Immature natural killer cell (primary cell): ENCODE data around the gene PPP1R11. TPM values are rescaled to one million over a fixed set of nuclear protein-coding genes. Genes with fewer than 3 reads are reported as not detected.

Experiments
- DNase-seq, 3 donors: peaks; one replicate each; pipeline ENCODE4 v3.0.0; 2022; ENCODE audit warnings: mixed read lengths in 1 of 3
- H3K27ac Mint-ChIP-seq, 6 donors: one replicate each; pipeline ENCODE4 v1.8.0; 2020; ENCODE audit warnings: mixed read lengths in 6 of 6, mild to moderate bottlenecking in 5 of 6, inconsistent platforms in 4 of 6, moderate library complexity in 3 of 6
- H3K27me3 Mint-ChIP-seq, 3 donors: one replicate each; pipeline ENCODE4 v1.8.0; 2020 to 2021; ENCODE audit warnings: low read depth in 3 of 3, mild to moderate bottlenecking in 3 of 3, mixed read lengths in 3 of 3, moderate library complexity in 3 of 3, inconsistent platforms in 1 of 3
- H3K36me3 Mint-ChIP-seq, 3 donors: one replicate each; pipeline ENCODE4 v1.8.0; 2020; ENCODE audit warnings: mixed read lengths in 3 of 3, inconsistent platforms in 2 of 3, mild to moderate bottlenecking in 2 of 3
- H3K4me1 Mint-ChIP-seq, 2 donors: one replicate each; pipeline ENCODE4 v1.8.0; 2020; ENCODE audit warnings: inconsistent platforms in 2 of 2, mild to moderate bottlenecking in 2 of 2, mixed read lengths in 2 of 2, moderate library complexity in 1 of 2
- H3K4me3 Mint-ChIP-seq, 5 donors: one replicate each; pipeline ENCODE4 v1.8.0; 2020; ENCODE audit warnings: mild to moderate bottlenecking in 5 of 5, mixed read lengths in 5 of 5, inconsistent platforms in 3 of 5, moderate library complexity in 3 of 5
- H3K9me3 Mint-ChIP-seq, 6 donors: one replicate each; pipeline ENCODE4 v1.8.0; 2020; ENCODE audit warnings: mild to moderate bottlenecking in 6 of 6, mixed read lengths in 6 of 6, inconsistent platforms in 4 of 6, moderate library complexity in 3 of 6
- polyA plus RNA-seq, 3 donors: library from polyadenylated mRNA; unstranded; fragments of 300-500 nt; fragmentation: Illumina TruSeq; gene quantifications; one replicate each; pipeline ENCODE4 v1.2.3, GENCODE V29; 2021

PPP1R11 gene
- polyA plus RNA-seq, 3 donors from 2014 or later, result 72.9 to 129 (median 98.8) TPM

DNA sequence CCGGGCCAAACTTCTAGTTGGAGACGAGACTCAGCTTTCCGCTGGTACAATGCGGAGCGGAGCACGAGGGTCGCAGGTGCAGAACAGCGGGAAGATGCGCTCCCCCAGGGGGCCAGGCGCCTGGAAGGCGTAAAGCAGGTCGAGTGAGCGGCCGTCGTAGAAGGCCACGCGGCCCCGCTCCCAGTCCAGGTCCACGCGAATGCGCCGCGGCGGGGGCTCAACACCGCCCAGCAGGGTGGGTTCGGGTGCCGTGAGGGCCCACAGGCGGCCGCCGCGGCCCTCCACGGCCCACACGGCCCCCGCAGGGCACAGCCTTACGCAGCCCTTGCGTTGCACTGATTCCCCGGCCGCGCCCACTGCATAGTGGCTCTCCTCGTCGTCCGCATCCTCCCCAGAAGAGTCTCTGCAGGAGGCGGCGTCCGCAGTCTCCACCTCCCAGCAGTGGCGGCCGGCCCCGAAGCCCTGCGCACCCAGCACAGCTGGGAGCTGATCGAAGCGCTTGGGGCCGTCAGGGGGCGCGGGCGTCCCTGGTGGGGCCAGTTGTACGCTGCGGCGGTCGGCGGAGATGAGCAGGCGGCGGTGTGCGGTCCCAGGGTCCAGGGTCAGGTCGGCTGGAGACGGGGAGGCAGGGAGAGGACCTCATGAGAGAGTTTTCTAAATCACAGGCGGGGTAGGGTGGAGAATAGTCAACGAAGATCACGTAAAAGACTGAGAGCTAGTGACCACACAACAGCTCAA, 4.3 kb downstream of the PPP1R11 start:
- Mint-ChIP-seq H3K36me3 (peaks cover 30 to 57% (median 41%) of the 10 kb centered on the region in 3 donors), H3K4me3 (peak overlapping the region in 3 of 5 donors; percentile 25 to 69 (median 45)), H3K9me3 (peaks cover 0 to 1% (median 0%) of the 10 kb centered on the region in 6 donors), H3K27ac (peak overlapping the region in 2 of 6 donors; percentile 21 to 24), H3K27me3 (peaks cover 16 to 41% (median 30%) of the 10 kb centered on the region in 3 donors), H3K4me1 (peaks cover 53 to 64% of the 10 kb centered on the region in 2 donors)
- peak in 2 of 3 donors; percentile 22 to 24 for DNase-seq

GRCh38 chr6:30071858-30072257, 4.9 kb downstream of the PPP1R11 start:
- Mint-ChIP-seq H3K4me1 (peaks cover 47 to 61% of the 10 kb centered on the region in 2 donors), H3K9me3 (peaks cover 0 to 1% (median 0%) of the 10 kb centered on the region in 6 donors), H3K36me3 (peaks cover 30 to 57% (median 41%) of the 10 kb centered on the region in 3 donors), H3K4me3 (peak overlapping the region in 3 of 5 donors; percentile 25 to 45 (median 27)), H3K27ac (peak overlapping the region in 2 of 6 donors; percentile 21 to 24), H3K27me3 (peaks cover 15 to 42% (median 33%) of the 10 kb centered on the region in 3 donors)
- no peak for DNase-seq

- Mint-ChIP-seq H3K4me1 (peaks cover 31 to 54% of the 10 kb centered on the region in 2 donors), H3K27ac (no peak overlapping the region), H3K4me3 (no peak overlapping the region), H3K9me3 (peaks cover 0 to 1% (median 0%) of the 10 kb centered on the region in 6 donors), H3K36me3 (peaks cover 19 to 44% (median 27%) of the 10 kb centered on the region in 3 donors), H3K27me3 (peaks cover 12 to 43% (median 30%) of the 10 kb centered on the region in 3 donors)
- no peak for DNase-seq
These were observed 6.7 kb downstream of the PPP1R11 start for GRCh38 chr6:30073489-30074235.

DNA sequence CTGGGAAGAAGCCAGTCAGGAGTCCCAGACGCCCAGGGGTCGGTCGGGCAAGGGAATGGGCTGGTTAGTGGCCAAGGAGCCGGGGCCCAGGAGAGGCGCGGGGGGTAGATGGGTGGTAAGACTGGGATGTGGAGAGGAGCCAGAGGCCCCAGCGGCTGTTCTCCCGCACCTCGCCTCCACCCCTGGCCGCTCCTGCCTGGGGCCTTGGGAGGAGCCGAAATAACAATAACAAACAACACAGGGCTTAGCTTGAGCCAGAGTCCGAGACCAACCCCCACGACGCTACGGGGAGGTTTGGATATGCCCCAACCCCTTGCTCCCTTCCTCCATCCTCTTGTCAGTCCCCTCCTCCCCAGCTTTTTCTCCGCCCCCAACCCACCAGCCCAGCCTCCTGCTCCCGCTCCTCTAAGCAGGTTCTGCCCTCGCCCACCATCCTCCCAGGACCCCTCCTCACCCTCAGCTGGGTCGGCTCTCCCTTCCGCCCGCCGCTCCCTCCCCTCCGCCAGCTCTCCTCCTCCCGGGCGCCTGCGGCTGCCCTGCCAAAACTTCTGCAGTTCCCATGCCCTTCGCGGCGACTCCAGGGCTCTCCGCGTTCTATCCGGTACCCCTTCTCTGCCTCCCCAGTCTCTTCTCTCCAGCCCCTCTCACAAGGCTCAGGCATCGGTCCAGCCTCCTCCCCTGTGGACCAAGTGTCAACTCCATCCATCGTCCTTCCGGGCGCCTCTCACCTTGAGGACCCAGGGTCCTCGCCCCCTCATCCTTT, 7.5 kb downstream of the PPP1R11 start:
- no peak overlapping the region for H3K27ac Mint-ChIP-seq
- peaks cover 0 to 1% (median 0%) of the 10 kb centered on the region in 6 donors for H3K9me3 Mint-ChIP-seq
- no peak for DNase-seq
- H3K36me3 Mint-ChIP-seq, result peaks cover 17 to 36% (median 24%) of the 10 kb centered on the region in 3 donors
- H3K4me3 Mint-ChIP-seq, result no peak overlapping the region
- H3K27me3 Mint-ChIP-seq, result peaks cover 12 to 47% (median 30%) of the 10 kb centered on the region in 3 donors
- peaks cover 30 to 52% of the 10 kb centered on the region in 2 donors for H3K4me1 Mint-ChIP-seq

- DNase-seq, result no peak
- H3K27me3 Mint-ChIP-seq, result peaks cover 14 to 47% (median 30%) of the 10 kb centered on the region in 3 donors
- H3K4me1 Mint-ChIP-seq, result peaks cover 29 to 45% of the 10 kb centered on the region in 2 donors
- H3K9me3 Mint-ChIP-seq, result peaks cover 0 to 1% (median 0%) of the 10 kb centered on the region in 6 donors
- H3K27ac Mint-ChIP-seq, result peak within 1 kb of the TSS in 1 of 6 donors; percentile 15
- H3K36me3 Mint-ChIP-seq, result peaks cover 9 to 29% (median 16%) of the 10 kb centered on the region in 3 donors
- H3K4me3 Mint-ChIP-seq, result peak within 1 kb of the TSS in 3 of 5 donors; percentile 33 to 36 (median 36)
These were observed 8.2 kb downstream of the PPP1R11 start, which contains the start of gene RNF39 for GRCh38 chr6:30075094-30075789. Gene RNF39, minus strand, starts transcription at chr6:30075769. Its CDS starts 184 bp downstream, at chr6:30075585.

GRCh38 chr6:30075790-30076732, 9.1 kb downstream of the PPP1R11 start:
- Mint-ChIP-seq H3K36me3 (peaks cover 9 to 22% (median 10%) of the 10 kb centered on the region in 3 donors), H3K9me3 (peaks cover 0 to 3% (median under 1%) of the 10 kb centered on the region in 6 donors), H3K4me3 (peak overlapping the region in 3 of 5 donors; percentile 33 to 36 (median 36)), H3K4me1 (peaks cover 21 to 37% of the 10 kb centered on the region in 2 donors), H3K27ac (peak overlapping the region in 1 of 6 donors; percentile 15), H3K27me3 (peaks cover 16 to 47% (median 34%) of the 10 kb centered on the region in 3 donors)
- no peak for DNase-seq

DNA sequence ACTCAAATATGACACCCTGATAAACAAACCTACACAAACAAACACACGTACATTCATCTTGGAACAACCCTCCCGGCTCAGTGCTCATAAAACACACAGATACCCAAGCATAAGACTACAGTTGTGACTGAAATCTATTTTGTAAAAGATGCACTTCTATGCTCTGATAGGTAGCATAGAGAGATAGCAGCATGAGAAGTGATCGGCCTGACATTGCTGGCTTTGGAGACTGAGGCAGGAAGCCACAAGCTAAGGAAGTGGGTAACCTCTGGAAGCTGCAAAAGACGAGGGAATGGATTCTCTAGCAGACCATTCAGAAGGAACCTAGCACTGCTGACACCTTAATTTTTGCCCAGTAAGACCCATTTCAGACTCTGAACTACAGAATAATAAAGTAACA, 10.2 kb downstream of the PPP1R11 start:
- no peak overlapping the region for H3K4me3 Mint-ChIP-seq
- H3K27ac Mint-ChIP-seq, result no peak overlapping the region
- H3K4me1 Mint-ChIP-seq, result peaks cover 13 to 28% of the 10 kb centered on the region in 2 donors
- peaks cover 0 to 3% (median under 1%) of the 10 kb centered on the region in 6 donors for H3K9me3 Mint-ChIP-seq
- peaks cover 16 to 39% (median 31%) of the 10 kb centered on the region in 3 donors for H3K27me3 Mint-ChIP-seq
- no peak for DNase-seq
- H3K36me3 Mint-ChIP-seq, result peaks cover 3 to 15% (median 9%) of the 10 kb centered on the region in 3 donors

- no peak for DNase-seq
- H3K4me3 Mint-ChIP-seq, result no peak overlapping the region
- peaks cover 7 to 32% (median 20%) of the 10 kb centered on the region in 3 donors for H3K27me3 Mint-ChIP-seq
- no peak overlapping the region for H3K27ac Mint-ChIP-seq
- H3K36me3 Mint-ChIP-seq, result peaks cover 0 to 4% (median 0%) of the 10 kb centered on the region in 3 donors
- no peaks in the 10 kb centered on the region for H3K4me1 Mint-ChIP-seq
- H3K9me3 Mint-ChIP-seq, result no peaks in the 10 kb centered on the region
These were observed 20.9 kb downstream of the PPP1R11 start for GRCh38 chr6:30087876-30088275.

GRCh38 chr6:30091577-30092381, 24.8 kb downstream of the PPP1R11 start:
- no peak for DNase-seq
- no peaks in the 10 kb centered on the region for H3K9me3 Mint-ChIP-seq
- no peak overlapping the region for H3K27ac Mint-ChIP-seq
- H3K4me1 Mint-ChIP-seq, result no peaks in the 10 kb centered on the region
- H3K36me3 Mint-ChIP-seq, result peaks cover 0 to 4% (median 0%) of the 10 kb centered on the region in 3 donors
- peaks cover 7 to 34% (median 24%) of the 10 kb centered on the region in 3 donors for H3K27me3 Mint-ChIP-seq
- no peak overlapping the region for H3K4me3 Mint-ChIP-seq

GRCh38 chr6:30092852-30093543, 26.0 kb downstream of the PPP1R11 start:
- Mint-ChIP-seq H3K27ac (no peak overlapping the region), H3K4me1 (no peaks in the 10 kb centered on the region)

More at GRCh38 chr6:30092852-30093543, 26.0 kb downstream of the PPP1R11 start:
- Mint-ChIP-seq H3K4me3 (no peak overlapping the region), H3K27me3 (peaks cover 5 to 34% (median 24%) of the 10 kb centered on the region in 3 donors), H3K9me3 (no peaks in the 10 kb centered on the region), H3K36me3 (peaks cover 0 to 4% (median 0%) of the 10 kb centered on the region in 3 donors)
- DNase-seq, result no peak
